T-helper 17 cell (primary cell): ENCODE data around the gene CD9. TPM values are rescaled to one million over a fixed set of nuclear protein-coding genes. Genes with fewer than 3 reads are reported as not detected.
A peak's percentile ranks its signal among the peaks of the same experiment; 100 is the strongest.
"Not testable (repeated sequence)": the region's sequence is repeated elsewhere in the genome, so short reads cannot be mapped to it uniquely, and the experiment has no call there.

ENCODE experiments used
- ATAC-seq: fragments of 150-1000 bp; cut with Tn5 transposase; 2 replicates; pipeline ENCODE4 v1.10.0; 2021; ENCODE audit warnings: mild to moderate bottlenecking, moderate library complexity
- DNase-seq, 3 donors: peaks; one replicate each; pipeline versions ENCODE4 v3.0.0 to v3.0.0-alpha.2; 2020 to 2021
- H3K9me3 ChIP-seq: one replicate; pipeline ENCODE4 v1.7.0; 2013; ENCODE audit warnings: low read length, mild to moderate bottlenecking; ENCODE audit not compliant: control insufficient read depth, poor library complexity, severe bottlenecking
- H3K27ac Mint-ChIP-seq: one replicate; pipeline ENCODE4 v1.8.0; 2022; ENCODE audit warnings: mild to moderate bottlenecking, moderate library complexity, mixed read lengths
- H3K27me3 Mint-ChIP-seq: one replicate; pipeline ENCODE4 v1.8.0; 2022; ENCODE audit warnings: mixed read lengths
- H3K36me3 Mint-ChIP-seq: one replicate; pipeline ENCODE4 v1.8.0; 2022; ENCODE audit warnings: low read depth, mixed read lengths
- H3K4me1 Mint-ChIP-seq: one replicate; pipeline ENCODE4 v1.8.0; 2022; ENCODE audit warnings: mild to moderate bottlenecking, mixed read lengths
- H3K4me3 Mint-ChIP-seq: one replicate; pipeline ENCODE4 v1.8.0; 2022; ENCODE audit warnings: mild to moderate bottlenecking, moderate library complexity, mixed read lengths
- total RNA-seq, 4 donors: library from RNA in 2 of 4; stranded (reverse) in 2 of 4; gene quantifications; one replicate each; pipeline ENCODE4 v1.2.3 and lab custom pipeline; 2022 to 2026

CD9 gene
- total RNA-seq: 10 to 100 TPM in 1 of 2 donors, 1 to 10 TPM in 1; 2.4 to 28.0 TPM
- 1.1 to 1.4 reads per million in 2 donors for total RNA-seq (lab: John Stamatoyannopoulos, UW)

- DNase-seq (peak in 1 of 3 donors; percentile 12), ATAC-seq (peak; percentile 43)
- no peak within 1 kb of the TSS for H3K27ac Mint-ChIP-seq
- H3K36me3 Mint-ChIP-seq: peaks cover 12% of the 10 kb centered on the region
- peak within 1 kb of the TSS; percentile 50 for H3K4me3 Mint-ChIP-seq
- peaks cover 58% of the 10 kb centered on the region for H3K27me3 Mint-ChIP-seq
- H3K9me3 ChIP-seq: no peaks in the 10 kb centered on the region
- H3K4me1 Mint-ChIP-seq: peaks cover 16% of the 10 kb centered on the region
These were observed at the start of gene CD9 for GRCh38 chr12:6200256-6201212. Gene CD9 (plus strand): TSS chr12:6200400. CDS start chr12:6200500, 100 bp downstream.

- peaks cover 6% of the 10 kb centered on the region for H3K27me3 Mint-ChIP-seq
- H3K4me1 Mint-ChIP-seq: peaks cover 7% of the 10 kb centered on the region
- H3K27ac Mint-ChIP-seq: no peak overlapping the region
- peaks cover 2% of the 10 kb centered on the region for H3K36me3 Mint-ChIP-seq
- H3K9me3 ChIP-seq: no peaks in the 10 kb centered on the region
- no peak for ATAC-seq
- DNase-seq: no peak
- no peak overlapping the region for H3K4me3 Mint-ChIP-seq
These were observed 45.3 kb upstream of the CD9 start for GRCh38 chr12:6154730-6155459.

- ATAC-seq (no peak), DNase-seq (no peak)
- Mint-ChIP-seq H3K4me3 (no peak overlapping the region), H3K27me3 (peaks cover 23% of the 10 kb centered on the region), H3K4me1 (peaks cover 10% of the 10 kb centered on the region), H3K27ac (no peak overlapping the region), H3K36me3 (peaks cover 2% of the 10 kb centered on the region)
- no peaks in the 10 kb centered on the region for H3K9me3 ChIP-seq
These were observed 42.7 kb upstream of the CD9 start for GRCh38 chr12:6157482-6157881.

- ATAC-seq: no peak
- H3K4me1 Mint-ChIP-seq: peaks cover 10% of the 10 kb centered on the region
- H3K4me3 Mint-ChIP-seq: no peak overlapping the region
These were observed 41.9 kb upstream of the CD9 start for GRCh38 chr12:6158255-6158654.

GRCh38 chr12:6158749-6159148 is 41.5 kb upstream of the CD9 start:
- Mint-ChIP-seq H3K27me3 (peaks cover 23% of the 10 kb centered on the region), H3K4me1 (peaks cover 10% of the 10 kb centered on the region), H3K4me3 (no peak overlapping the region), H3K36me3 (peaks cover 2% of the 10 kb centered on the region), H3K27ac (no peak overlapping the region)
- ATAC-seq (no peak), DNase-seq (no peak)
- no peaks in the 10 kb centered on the region for H3K9me3 ChIP-seq

More at GRCh38 chr12:6158255-6158654, 41.9 kb upstream of the CD9 start:
- no peak overlapping the region for H3K27ac Mint-ChIP-seq
- H3K27me3 Mint-ChIP-seq: peaks cover 23% of the 10 kb centered on the region
- peaks cover 2% of the 10 kb centered on the region for H3K36me3 Mint-ChIP-seq
- H3K9me3 ChIP-seq: no peaks in the 10 kb centered on the region
- no peak for DNase-seq

GRCh38 chr12:6159166-6160011 is 40.8 kb upstream of the CD9 start:
- not testable (repeated sequence) for H3K27ac Mint-ChIP-seq

GRCh38 chr12:6160049-6160649 is 40.1 kb upstream of the CD9 start:
- not testable (repeated sequence) for ATAC-seq, H3K36me3 Mint-ChIP-seq, H3K9me3 ChIP-seq, H3K27ac Mint-ChIP-seq, DNase-seq, H3K4me1 Mint-ChIP-seq, H3K4me3 Mint-ChIP-seq
- peaks cover 18% of the 10 kb centered on the region for H3K27me3 Mint-ChIP-seq

More at GRCh38 chr12:6159166-6160011, 40.8 kb upstream of the CD9 start:
- not testable (repeated sequence) for DNase-seq, ATAC-seq, H3K4me1 Mint-ChIP-seq, H3K9me3 ChIP-seq, H3K4me3 Mint-ChIP-seq, H3K36me3 Mint-ChIP-seq
- peaks cover 23% of the 10 kb centered on the region for H3K27me3 Mint-ChIP-seq

GRCh38 chr12:6161124-6161882 is 38.9 kb upstream of the CD9 start:
- no peak for DNase-seq
- peaks cover 2% of the 10 kb centered on the region for H3K36me3 Mint-ChIP-seq
- H3K27ac Mint-ChIP-seq: no peak overlapping the region
- H3K27me3 Mint-ChIP-seq: peaks cover 17% of the 10 kb centered on the region
- H3K4me3 Mint-ChIP-seq: no peak overlapping the region
- peaks cover 10% of the 10 kb centered on the region for H3K4me1 Mint-ChIP-seq
- no peaks in the 10 kb centered on the region for H3K9me3 ChIP-seq
- ATAC-seq: no peak

- peaks cover 16% of the 10 kb centered on the region for H3K4me1 Mint-ChIP-seq
- peaks cover 29% of the 10 kb centered on the region for H3K27me3 Mint-ChIP-seq
- no peaks in the 10 kb centered on the region for H3K9me3 ChIP-seq
- H3K27ac Mint-ChIP-seq: no peak overlapping the region
- H3K4me3 Mint-ChIP-seq: no peak overlapping the region
- DNase-seq (no peak), ATAC-seq (no peak)
- peaks cover 2% of the 10 kb centered on the region for H3K36me3 Mint-ChIP-seq
These were observed 36.7 kb upstream of the CD9 start for GRCh38 chr12:6163416-6164060.

GRCh38 chr12:6165395-6165794 is 34.8 kb upstream of the CD9 start:
- Mint-ChIP-seq H3K4me1 (peaks cover 22% of the 10 kb centered on the region), H3K27ac (no peak overlapping the region), H3K4me3 (no peak overlapping the region), H3K36me3 (no peaks in the 10 kb centered on the region), H3K27me3 (peaks cover 43% of the 10 kb centered on the region)
- DNase-seq (no peak), ATAC-seq (no peak)
- H3K9me3 ChIP-seq: no peaks in the 10 kb centered on the region

GRCh38 chr12:6166808-6167207 is 33.4 kb upstream of the CD9 start:
- peak overlapping the region; percentile 59 for H3K27ac Mint-ChIP-seq
- H3K27me3 Mint-ChIP-seq: peaks cover 33% of the 10 kb centered on the region
- no peak overlapping the region for H3K4me3 Mint-ChIP-seq
- no peaks in the 10 kb centered on the region for H3K36me3 Mint-ChIP-seq
- no peaks in the 10 kb centered on the region for H3K9me3 ChIP-seq
- DNase-seq (no peak), ATAC-seq (no peak)
- peaks cover 19% of the 10 kb centered on the region for H3K4me1 Mint-ChIP-seq
